Activated CD8-positive, alpha-beta memory T cell treated with anti-CD3 and anti-CD28 coated beads for 4 hours (primary cell): ENCODE data around the gene DEAF1.

Experiments used
- DNase-seq, 2 donors: peaks; one replicate each; pipeline ENCODE4 v3.0.0-alpha.2; 2020; ENCODE audit warnings: low read depth in 2 of 2

DEAF1 gene

DNA sequence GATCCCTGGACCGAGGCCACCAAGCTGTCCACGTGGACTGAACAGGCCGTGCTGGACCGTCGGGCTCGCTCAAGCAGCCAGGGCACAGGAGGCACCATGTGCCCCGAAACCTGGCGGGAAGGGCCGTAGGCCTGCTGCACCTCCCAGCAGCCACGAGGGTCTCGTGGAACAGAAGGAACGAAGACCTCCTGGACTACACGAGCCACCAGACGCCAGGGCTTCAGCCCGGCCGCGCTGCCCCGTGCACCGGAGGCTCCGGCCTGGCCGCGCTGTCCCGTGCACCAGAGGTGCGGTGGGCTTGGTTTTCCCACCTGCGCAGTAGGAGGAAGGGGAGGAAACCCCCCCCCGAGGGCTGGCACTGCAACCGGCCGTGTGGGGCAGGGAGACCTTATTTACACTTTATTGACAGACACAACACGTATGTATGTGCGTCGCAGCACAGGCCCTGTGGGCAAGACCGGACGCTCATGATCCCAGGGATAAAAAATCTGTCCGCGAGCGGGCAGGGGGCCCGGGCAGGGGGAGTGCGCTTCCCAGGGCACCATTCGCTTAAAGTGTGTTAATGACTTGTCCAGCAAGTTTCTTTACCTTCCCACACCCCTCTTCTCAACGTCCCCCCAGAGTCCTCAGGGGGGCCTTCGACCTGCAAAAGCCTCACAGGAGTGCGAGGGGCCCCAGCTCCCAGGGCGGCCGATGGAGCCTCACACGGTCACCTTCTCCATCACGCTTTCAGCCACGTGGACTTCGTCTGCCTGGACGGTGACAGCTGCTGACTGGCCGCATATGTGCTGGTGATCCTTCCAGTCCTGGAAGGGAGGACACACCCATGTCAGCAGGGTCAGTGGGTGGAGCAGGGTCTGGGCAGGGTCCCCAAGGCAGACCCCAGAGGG lies 50.9 kb downstream of the DEAF1 start:
- no peak for DNase-seq

DNA sequence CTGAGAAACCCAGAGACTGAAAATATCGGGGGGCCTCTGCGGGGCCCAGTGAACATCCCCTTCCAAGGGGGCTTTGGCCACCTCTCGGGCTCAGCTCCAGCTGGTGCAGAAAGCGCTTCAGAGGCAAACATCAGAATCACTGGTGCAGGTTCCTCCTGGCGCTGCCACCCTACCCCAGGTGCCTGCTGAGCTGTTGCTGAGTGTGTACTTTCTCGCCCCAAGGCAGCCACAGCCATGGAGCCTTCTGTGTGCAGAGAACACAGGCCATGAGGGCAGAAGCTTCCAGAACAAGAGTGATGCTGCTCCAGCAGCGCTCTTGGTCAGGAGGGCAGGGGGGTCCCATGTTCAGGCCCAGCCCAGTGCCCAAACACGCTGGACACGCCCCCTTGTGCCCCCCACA lies 51.7 kb downstream of the DEAF1 start:
- no peak for DNase-seq

GRCh38 chr11:641806-642370 lies 53.1 kb downstream of the DEAF1 start:
- DNase-seq, result no peak

GRCh38 chr11:640021-640706 lies 54.9 kb downstream of the DEAF1 start:
- DNase-seq, result no peak

DNA sequence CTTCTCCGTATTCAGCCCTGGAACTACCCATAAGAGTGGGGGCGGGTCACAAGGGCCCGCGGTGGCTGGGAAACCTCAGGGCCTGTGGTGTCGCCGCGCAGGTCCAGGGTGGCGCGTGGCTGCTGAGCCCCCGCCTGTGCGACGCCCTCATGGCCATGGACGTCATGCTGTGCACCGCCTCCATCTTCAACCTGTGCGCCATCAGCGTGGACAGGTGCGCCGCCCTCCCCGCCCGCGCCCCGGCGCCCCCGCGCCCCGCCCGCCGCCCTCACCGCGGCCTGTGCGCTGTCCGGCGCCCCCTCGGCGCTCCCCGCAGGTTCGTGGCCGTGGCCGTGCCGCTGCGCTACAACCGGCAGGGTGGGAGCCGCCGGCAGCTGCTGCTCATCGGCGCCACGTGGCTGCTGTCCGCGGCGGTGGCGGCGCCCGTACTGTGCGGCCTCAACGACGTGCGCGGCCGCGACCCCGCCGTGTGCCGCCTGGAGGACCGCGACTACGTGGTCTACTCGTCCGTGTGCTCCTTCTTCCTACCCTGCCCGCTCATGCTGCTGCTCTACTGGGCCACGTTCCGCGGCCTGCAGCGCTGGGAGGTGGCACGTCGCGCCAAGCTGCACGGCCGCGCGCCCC lies 55.6 kb downstream of the DEAF1 start:
- no peak for DNase-seq

GRCh38 chr11:638631-639331 lies 56.2 kb downstream of the DEAF1 start:
- no peak for DNase-seq

DNA sequence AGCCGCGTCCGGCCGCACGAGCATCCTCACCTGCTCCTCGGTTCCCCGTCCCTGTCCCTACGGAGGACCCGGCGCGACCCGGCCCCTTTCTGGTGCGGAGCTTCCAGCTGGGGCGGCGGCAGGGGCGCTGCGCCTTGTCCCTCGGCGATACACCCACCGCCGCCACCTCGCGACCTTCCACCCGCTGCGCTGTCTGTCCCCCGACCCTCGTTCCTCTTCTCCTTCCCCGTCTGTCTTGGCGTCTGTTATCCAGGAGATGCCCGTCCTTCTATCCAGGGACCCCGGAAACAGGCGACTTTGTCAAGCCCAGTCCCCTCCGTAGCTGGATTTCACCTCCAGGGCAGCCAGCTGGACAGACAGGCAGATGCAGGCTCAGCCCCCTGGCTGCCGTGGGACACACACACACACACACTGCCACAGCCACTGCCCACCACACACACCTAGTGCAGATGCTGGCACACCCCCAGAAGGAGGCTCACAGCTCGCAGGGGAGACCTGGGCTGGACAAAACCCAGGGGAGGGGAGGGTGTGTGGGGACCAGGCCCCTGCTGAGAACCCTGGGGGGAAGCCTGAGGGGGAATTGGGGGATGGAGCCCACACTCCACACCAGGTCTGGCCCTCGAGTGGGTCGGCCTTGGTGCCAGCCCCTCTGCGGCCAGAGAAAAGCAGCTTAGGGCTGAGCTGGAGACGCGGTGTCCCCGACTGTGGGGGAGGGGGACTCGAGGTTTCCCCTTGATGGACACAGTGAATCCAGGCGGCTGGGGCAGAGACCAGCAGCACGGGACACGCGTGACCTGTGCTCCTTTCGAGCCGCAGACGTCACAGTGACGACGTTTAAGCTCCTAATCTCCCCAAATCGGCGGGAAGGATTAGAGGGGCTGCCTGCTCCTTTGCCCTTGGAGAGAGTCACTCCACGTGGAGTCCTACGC lies 57.2 kb downstream of the DEAF1 start:
- no peak for DNase-seq

DNA sequence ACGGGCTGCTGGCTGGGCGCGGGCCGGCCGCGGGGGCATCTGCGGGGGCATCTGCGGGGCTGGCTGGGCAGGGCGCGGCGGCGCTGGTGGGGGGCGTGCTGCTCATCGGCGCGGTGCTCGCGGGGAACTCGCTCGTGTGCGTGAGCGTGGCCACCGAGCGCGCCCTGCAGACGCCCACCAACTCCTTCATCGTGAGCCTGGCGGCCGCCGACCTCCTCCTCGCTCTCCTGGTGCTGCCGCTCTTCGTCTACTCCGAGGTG lies 57.8 kb downstream of the DEAF1 start:
- DNase-seq, result no peak

GRCh38 chr11:636511-637332 lies 58.3 kb downstream of the DEAF1 start, which contains the start of gene DRD4:
Gene DRD4, plus strand, starts transcription at chr11:637269. Its CDS starts 36 bp downstream, at chr11:637305.
- no peak for DNase-seq

- no peak for DNase-seq
Observed at GRCh38 chr11:635945-636510, 59.0 kb downstream of the DEAF1 start.

GRCh38 chr11:630871-631270 lies 64.2 kb downstream of the DEAF1 start:
- DNase-seq, result no peak

GRCh38 chr11:629237-629583 lies 65.8 kb downstream of the DEAF1 start:
- no peak for DNase-seq

GRCh38 chr11:628056-628455 lies 67.0 kb downstream of the DEAF1 start:
- DNase-seq, result no peak

DNA sequence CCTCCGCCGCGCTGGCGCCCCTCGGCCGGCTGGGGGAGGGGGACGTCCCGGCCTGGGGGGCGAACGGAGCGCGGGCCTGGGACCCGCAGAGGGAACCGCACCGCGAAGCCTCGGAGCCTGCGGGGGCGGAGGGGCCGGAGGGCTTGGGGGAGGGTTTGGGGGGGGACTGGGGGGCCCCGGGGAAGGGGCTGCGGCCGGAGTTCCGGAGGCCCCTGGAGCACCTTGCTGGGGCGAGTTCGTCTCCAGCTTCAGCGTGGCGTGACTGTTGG lies 67.8 kb downstream of the DEAF1 start:
- no peak for DNase-seq

GRCh38 chr11:626475-627307 lies 68.3 kb downstream of the DEAF1 start, which contains the start of gene SCT:
Gene SCT, minus strand, starts transcription at chr11:627181. Its CDS starts 38 bp downstream, at chr11:627143.
- DNase-seq, result no peak

GRCh38 chr11:625636-626268 lies 69.3 kb downstream of the DEAF1 start:
- no peak for DNase-seq

- no peak for DNase-seq
Observed at GRCh38 chr11:624705-625635, 70.1 kb downstream of the DEAF1 start, which contains the start of gene CDHR5. Gene CDHR5, minus strand, starts transcription at chr11:624955. Its CDS starts 53 bp downstream, at chr11:624902.
